NK-92 treated with Interleukin-12 subunit alpha and Interleukin-12 subunit beta, amount 100 ng/mL, for 24 hours (cell line): Measurements from ENCODE around the gene TM6SF1.
"Not testable (repeated sequence)": the region's sequence is repeated elsewhere in the genome, so short reads cannot be mapped to it uniquely, and the experiment has no call there.

Experiments
- DNase-seq: peaks from one replicate; lab custom pipeline; 2025; lab: John Stamatoyannopoulos, UW

The TM6SF1 gene

GRCh38 chr15:83115831-83116565 lies 8.6 kb downstream of the TM6SF1 start:
- DNase-seq, result no peak

GRCh38 chr15:83118291-83118827 lies 10.9 kb downstream of the TM6SF1 start:
- DNase-seq, result no peak

- DNase-seq, result no peak
Observed at GRCh38 chr15:83118968-83119367, 11.5 kb downstream of the TM6SF1 start.

GRCh38 chr15:83119968-83120581 lies 12.6 kb downstream of the TM6SF1 start:
- no peak for DNase-seq

GRCh38 chr15:83123529-83123928 lies 16.1 kb downstream of the TM6SF1 start:
- DNase-seq, result no peak

- no peak for DNase-seq
Observed at GRCh38 chr15:83127547-83128150, 20.2 kb downstream of the TM6SF1 start.

- no peak for DNase-seq
Observed at GRCh38 chr15:83129791-83130190, 22.3 kb downstream of the TM6SF1 start.

- no peak for DNase-seq
Observed at GRCh38 chr15:83132861-83133523, 25.5 kb downstream of the TM6SF1 start.

- DNase-seq, result not testable (repeated sequence)
Observed at GRCh38 chr15:83142151-83142550, 34.7 kb downstream of the TM6SF1 start.

GRCh38 chr15:83144771-83145170 lies 37.3 kb downstream of the TM6SF1 start:
- DNase-seq, result no peak

GRCh38 chr15:83153288-83153687 lies 45.8 kb downstream of the TM6SF1 start:
- DNase-seq, result no peak

GRCh38 chr15:83155942-83156341 lies 48.5 kb downstream of the TM6SF1 start:
- DNase-seq, result no peak

- DNase-seq, result no peak
Observed at GRCh38 chr15:83158393-83158792, 50.9 kb downstream of the TM6SF1 start.

- DNase-seq, result no peak
Observed at GRCh38 chr15:83160741-83161140, 53.3 kb downstream of the TM6SF1 start.

GRCh38 chr15:83163032-83163431 lies 55.6 kb downstream of the TM6SF1 start:
- DNase-seq, result no peak

GRCh38 chr15:83164111-83164770 lies 56.8 kb downstream of the TM6SF1 start:
- DNase-seq, result no peak

- DNase-seq, result no peak
Observed at GRCh38 chr15:83164771-83165404, 57.4 kb downstream of the TM6SF1 start.

- no peak for DNase-seq
Observed at GRCh38 chr15:83166218-83166617, 58.8 kb downstream of the TM6SF1 start.

- DNase-seq, result no peak
Observed at GRCh38 chr15:83166830-83167229, 59.4 kb downstream of the TM6SF1 start.

- not testable (repeated sequence) for DNase-seq
Observed at GRCh38 chr15:83169576-83169975, 62.1 kb downstream of the TM6SF1 start.

- DNase-seq, result no peak
Observed at GRCh38 chr15:83170474-83171165, 63.2 kb downstream of the TM6SF1 start.
